ENCODE measurements around the gene AQP7.
"Not testable (repeated sequence)": the region's sequence is repeated elsewhere in the genome, so short reads cannot be mapped to it uniquely, and the experiment has no call there.

The AQP7 gene

DNA sequence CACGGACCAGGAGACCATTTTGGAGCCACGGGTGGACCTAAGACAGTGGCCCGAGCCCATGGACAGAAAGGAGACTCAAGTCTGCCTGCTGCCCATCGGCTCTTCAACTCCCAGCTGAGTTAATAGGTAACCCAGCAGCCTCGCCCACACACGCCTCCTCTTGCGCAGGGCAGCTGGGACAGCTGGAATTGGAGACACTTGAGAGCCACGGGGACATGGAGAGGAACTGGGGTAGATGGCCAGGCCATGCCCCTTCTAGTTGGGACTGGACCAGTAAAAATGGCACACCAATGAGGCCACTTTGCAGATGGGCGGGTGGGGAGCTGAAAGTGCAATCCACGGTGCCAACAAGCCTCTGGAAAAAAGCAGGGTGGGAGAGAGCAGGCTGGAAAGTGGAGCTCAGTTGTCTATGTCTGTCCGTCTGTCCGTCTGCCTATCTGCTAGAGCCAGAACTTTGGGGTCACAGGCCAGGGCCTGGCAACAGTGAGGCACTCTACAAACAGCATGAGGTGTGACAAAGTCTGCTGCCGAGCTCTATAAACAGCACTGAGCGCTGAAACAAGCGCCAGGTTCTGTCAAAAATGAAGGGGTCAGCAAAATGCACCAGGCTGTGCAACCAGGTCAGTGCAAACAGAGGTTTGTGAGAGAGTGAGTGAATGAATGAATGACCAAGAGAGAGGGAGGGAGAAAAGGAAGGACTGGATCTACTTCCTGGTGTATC lies 7.0 kb downstream of the AQP7 start:
- DNase-seq (ENCODE audit: low read depth) = not testable (repeated sequence)

DNA sequence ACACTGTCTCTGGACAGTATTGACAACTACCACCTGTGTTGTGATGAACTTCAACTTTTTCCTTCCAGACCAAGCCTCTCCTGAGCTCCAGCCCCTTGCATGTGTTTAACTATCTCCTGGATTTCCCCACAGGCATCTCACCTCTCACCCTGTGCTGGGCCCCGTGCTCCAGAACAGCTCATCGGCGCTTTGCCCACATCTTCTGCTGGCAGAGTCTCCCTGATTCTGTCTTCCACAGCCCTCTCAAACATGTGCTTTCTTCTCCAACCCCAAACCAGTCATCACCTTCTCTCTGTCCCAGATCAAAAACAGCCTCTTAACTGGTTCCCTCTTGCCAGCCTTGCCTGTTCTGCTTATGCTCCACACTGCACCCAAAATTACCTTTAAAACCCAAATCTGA lies 8.4 kb downstream of the AQP7 start:
- DNase-seq (ENCODE audit: low read depth) = not testable (repeated sequence)

DNA sequence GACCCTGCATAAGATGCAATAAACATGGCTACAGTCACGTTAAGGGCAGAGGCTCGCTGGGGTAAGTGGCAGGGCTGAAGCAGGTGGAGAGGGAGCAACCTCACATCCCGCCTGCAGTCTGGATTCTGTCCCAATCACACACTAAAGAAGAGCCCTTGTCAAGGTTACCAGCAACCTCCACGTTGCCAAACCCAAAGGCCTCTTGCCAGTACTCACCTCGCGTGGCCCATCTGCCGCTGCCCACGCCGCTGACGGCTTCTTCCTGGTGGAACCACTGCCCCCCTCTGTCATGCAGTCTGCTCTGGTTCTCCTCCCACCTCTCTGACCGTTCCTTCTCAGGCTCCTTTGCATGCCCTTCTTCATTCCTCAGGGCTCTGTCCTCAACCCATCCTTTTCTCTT lies 8.8 kb downstream of the AQP7 start:
- DNase-seq (ENCODE audit: low read depth) = no peak

DNA sequence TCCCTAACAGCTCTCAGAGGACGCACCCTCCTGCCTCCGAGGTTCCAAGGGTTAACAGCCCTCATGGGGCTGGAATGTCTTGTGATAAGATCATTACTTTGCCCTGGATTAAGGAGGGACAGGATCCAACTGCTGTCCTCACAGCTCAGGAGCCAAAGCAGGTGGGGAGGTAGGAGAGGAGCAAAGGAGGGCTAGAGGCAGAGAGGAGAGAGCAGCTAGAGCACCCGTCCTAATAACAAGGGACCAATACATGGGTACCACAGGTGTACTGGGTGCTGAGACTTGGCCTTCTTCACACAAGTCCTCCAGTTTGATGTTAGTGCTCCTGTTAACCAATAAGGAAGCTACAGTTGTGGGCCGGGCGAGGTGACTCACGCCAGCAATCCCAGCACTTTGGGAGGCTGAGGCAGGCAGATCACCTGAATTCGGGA lies 9.8 kb downstream of the AQP7 start:
- not testable (repeated sequence) for DNase-seq (ENCODE audit: low read depth)

DNA sequence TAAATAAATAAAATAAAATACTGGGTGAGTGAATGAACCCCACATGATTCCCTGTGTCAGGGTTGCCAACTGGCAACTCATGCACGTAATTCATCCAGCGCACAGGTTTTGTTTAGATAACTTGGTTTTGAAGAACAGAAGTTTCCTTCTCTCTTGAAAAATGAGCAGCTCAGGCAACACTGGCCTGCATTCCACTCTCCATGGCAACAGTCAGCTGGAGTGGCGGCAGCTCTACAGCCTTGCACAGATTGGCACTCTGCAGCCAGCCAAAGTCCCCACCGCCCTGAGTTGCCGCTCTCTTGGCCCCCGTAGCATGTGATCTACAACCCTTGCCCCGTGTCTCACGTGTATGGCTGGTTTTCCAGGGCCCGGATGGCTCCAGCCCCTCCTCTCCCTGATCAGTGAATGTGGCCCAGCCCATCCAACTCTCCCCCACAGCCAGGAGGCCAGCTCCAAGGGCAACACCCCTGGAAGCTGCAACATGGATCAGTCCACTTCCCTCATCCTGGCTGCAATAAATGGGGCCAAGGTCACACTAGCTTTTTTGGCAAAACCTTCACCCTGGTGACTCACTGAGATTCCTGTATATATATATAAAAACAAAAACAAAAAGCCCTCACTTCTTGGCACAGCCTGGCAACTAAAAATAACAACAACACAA lies 11.1 kb downstream of the AQP7 start:
- DNase-seq (ENCODE audit: low read depth) = peak; percentile 92

DNA sequence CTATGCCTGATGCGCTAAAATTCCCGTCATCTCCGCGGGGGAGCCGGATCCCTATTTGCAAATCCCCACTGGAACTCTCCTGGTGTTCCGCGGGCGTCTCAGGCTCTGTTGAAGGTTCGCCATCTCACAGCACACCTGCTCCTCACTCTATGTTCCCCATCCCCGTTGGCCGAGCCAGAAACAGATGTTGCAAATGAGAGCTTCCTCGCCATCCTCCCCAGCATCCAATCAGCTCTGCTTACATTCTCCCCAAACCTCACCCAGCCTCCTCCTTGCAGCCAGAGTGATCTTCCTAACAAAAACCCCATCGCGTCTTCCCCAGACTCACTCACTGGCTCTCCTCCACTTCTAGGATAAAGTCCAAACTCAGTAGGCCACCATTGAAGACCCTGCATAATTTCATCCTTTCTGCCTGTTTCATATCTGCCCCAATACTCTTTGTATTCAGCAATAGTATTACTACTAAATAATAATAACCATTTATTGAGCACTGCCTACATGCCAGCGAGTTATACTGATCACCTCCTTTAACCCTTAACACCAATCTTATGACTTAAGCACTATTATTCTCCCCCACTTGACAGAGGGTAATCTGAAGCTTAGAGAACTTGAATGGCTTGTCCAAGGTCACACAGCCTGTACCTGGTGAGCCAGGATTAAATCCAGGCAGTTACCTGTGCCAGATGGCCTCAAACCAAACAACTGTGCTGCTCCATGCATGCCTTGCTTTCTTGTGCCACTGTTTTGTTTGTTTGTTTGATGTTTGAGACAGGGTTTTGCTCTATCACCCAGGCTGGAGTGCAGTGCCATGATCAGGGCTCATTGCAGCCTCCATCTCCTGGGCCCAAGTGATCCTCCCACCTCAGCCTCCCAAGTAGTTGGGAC lies 14.0 kb downstream of the AQP7 start:
- DNase-seq (ENCODE audit: low read depth) = no peak

DNA sequence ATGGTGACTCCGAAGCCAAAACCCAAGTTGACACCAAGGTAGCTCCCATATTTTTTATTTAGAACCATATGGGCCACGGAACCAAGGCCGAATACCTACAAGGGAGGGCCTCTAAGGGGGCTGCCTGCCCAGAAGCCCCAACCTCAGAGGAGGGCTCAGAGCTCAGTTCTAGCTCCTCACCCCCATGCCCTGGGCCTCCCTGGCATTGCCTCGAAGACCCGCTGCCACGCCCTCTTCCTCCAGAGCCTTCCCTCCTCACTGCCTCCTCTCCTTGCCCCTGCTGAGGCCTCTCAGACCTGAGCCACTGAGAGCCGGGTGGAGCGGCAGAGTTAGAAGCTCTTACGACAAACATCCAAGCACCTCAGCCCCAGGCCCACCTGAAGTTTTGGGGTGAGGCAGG lies 15.4 kb downstream of the AQP7 start:
- DNase-seq (ENCODE audit: low read depth) = not testable (repeated sequence)

DNA sequence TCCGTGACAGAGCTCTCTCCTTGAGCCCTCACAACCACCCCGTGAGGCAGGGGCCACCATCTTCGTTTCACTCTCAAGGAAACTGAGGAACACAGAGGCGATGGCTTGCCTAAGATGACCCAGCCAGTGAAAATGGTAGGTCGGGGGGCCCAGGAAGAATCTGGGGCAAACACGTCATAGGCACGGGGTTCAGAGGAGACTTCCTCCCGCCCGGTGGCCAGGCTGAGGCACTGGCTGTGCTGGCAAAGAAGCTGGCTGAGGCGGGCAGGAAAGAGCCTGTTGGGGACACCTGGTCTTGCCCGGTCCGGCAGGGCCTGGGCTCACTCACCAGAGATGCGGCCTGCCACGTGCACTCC lies 15.7 kb downstream of the AQP7 start:
- not testable (repeated sequence) for DNase-seq (ENCODE audit: low read depth)

DNA sequence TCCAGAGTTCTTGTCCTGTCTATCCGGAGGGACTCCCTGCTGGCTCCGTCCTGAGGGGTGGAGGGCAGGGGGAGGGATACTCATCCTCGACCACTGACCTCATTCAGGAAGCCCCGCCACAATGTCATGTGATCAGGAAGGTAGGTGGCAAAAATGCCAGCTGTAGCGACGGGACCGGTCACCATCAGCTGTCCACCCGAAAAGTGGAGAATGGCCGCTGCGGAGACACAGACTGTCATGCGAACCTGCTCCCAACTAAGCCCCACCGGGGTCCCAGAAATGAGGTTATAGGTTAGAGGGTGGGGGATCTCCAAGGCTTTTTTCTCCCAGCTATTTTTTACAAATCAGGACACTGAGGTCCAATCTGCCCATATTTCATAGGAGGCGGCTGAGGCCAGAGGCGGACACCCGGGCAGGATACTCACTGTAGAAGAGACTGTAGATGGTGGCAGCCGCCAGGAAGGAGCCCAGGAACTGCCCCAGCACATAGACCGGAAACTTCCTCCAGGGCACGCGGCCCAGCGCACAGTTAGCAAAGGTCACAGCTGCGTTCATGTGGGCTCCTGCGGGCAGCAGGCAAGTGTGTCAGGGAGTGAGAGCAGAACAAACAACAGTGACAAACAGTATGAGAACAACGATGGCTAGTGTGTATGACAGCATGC lies 16.3 kb downstream of the AQP7 start:
- not testable (repeated sequence) for DNase-seq (ENCODE audit: low read depth)

DNA sequence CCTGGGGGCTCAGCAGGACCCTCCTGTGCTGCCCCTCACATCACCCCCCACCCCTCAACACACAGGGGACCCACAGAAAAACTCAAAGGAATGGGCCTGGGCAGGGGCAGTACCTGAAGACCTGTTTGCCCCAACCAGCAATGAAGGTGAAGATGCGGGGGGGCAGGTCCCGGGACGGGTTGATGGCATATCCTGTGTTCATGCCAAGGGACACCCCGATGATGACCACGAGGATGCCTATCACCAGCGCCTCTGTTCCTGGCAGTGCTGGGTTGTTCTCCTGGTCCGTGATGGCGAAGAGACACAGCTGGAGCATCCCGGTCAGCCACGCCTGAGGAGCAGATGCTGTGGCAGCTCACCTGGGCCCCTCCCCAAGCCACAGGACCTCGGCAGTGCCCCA lies 16.8 kb downstream of the AQP7 start:
- DNase-seq (ENCODE audit: low read depth) = not testable (repeated sequence)

DNA sequence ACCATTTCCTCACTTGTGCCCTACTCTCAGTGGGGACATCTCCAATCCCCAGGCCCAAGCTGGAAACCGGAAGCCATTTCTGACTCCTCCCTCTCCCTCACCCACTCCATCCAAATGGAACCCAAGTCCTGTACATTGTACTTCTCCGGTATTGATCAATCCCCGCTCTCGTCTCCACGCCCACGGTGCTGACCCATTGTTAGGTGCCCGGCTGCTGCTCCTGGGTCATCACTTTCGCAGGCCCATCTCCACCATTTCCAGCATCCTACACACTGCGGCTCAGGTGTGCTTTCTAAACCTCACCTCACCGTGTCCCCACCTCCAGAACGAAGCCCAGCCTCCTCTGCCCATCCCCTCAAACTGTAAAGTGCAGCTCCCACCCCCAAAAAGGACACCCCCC lies 19.0 kb downstream of the AQP7 start:
- DNase-seq (ENCODE audit: low read depth) = not testable (repeated sequence)

DNA sequence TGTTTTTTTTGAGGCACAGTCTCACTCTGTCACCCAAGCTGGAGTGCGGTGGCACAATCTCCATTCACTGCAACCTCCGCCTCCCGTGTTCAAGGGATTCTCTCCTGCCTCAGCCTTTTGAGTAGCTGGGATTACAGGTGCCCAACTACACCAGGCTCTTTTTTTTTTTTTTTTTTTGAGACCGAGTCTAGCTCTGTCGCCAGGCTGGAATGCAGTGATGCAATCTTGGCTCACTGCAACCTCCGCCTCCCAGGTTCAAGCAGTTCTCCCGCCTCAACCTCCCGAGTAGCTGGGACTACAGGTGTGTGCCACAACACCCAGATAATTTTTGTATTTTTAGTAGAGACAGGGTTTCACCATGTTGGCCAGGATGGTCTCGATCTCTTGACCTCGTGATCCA lies 20.0 kb downstream of the AQP7 start:
- not testable (repeated sequence) for DNase-seq (ENCODE audit: low read depth)

DNA sequence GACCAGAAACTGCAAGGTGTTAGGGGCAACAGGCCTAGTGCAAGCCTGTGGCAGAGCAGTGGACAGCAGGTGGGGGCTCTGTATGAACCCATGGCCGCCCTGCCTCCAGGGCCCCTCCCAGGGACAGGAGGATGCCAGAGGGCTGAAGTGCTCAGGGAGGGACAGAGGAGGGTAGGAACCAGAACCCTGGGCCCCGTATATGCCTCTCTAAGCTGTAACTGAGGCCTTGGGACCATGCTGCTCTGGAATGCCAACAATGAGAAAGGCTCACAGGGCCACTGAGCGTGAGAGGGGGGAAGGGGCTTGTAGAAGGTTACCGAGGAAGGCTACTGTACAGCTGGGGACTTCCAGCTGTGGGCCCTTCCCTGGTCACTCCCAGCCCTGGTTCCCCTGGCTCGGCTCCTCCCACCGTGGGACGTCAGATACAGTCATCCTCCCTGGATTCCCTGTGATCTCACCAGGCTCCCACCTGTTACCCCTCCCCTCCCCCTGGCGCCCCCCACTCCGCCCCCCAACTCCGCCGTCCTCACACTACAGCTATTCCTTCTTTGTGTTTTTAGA lies 21.1 kb downstream of the AQP7 start:
- DNase-seq (ENCODE audit: low read depth) = no peak

DNA sequence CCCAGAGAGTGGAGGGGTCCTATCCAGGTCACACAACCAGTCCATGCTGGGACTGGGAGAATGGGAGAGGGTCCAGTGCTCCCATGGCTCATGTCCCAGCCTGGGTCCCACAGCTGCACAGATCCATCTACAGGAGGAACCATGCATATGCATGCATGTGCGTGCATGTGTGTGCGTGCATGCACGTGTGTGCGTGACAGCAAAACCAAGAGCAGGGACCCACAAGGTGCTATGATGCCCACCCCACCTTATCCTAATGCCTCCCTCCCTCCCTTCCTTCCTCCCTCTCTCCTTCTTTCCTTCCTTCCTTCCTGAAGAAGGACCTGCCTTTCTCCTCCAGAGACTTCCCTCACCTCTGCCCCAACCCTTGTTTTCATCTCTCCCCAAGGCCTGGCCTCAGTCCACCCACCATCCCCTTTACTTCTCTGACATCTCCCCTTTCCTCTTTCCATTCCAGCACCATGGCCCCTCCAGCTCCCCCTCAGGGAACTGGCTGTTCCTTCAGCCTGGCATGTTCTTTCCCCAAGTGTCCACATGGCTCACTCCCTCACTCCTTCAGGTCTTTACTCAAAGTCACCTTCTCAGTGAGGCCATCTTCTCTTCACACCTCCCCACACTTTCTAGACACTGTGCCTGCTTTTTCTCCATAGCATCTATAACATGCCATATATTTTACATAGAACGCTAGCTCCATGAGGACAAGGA lies 21.8 kb downstream of the AQP7 start:
- no peak for DNase-seq (ENCODE audit: low read depth)

DNA sequence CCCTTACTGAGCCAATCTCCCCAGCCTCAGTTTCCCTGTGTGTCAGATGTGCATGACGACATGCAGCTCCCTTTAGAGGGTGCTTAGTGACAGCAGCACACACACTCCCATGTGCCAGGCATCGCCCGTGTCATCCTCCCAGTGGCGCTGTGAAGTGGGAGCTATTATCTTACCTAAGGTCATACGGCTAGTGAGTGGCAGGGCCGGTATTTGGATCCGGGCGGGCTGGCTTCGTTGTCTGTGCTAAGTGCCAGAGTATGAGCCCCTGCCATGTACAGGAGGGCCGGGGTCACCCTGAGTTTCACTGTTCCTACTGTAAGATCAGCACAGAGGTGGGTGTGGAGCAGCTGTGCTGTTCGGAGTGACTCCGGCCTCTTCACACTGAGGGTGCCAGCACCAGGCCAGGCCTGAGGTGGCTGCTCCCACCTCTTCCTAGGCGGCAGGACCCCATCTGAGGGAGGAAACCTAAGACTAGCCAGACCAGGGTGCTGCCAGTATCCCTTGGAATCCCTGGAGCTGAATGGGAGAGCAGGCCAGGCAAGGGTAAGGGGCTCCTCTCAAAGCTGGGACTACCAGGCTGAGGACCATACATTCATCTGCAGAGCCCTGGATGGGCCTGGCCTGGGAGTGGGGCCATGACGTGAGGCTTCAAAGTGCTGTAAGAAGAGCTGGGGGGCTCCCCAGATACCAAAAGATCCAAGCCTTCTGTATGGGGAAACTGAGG lies 22.5 kb downstream of the AQP7 start:
- DNase-seq (ENCODE audit: low read depth) = no peak

DNA sequence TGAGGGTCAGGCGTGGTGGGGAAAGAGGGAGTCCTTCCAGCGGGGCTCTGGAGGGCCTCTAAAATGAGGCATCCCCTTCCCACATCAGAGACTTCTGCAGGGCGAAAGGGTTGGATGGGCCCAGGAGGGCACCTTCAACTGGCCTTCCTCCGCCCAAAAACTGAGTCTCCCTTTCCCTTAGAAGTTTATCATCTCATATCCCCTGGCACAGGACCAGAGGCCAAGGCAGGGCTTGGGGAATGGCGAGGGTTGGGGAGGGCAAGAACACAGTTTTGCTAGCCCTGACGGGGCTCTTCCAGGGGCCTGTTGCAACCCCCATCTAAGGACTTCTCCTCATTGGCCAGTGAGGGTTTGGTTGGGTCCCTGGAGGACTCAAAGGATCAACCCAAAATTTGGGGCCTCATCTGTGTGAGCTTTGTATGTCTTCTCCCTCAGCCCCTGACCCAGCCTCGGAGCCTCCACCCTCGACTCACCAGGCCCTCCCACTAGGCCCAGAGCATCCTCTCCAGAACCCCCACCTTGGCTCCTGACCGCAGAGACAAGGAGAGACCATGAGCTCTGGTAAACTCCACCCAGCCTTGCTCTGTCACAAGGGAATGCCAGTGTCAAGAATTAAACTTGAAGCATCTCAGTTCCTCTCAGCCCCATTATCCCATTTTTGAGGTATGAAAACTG lies 24.1 kb downstream of the AQP7 start:
- DNase-seq (ENCODE audit: low read depth) = no peak

DNA sequence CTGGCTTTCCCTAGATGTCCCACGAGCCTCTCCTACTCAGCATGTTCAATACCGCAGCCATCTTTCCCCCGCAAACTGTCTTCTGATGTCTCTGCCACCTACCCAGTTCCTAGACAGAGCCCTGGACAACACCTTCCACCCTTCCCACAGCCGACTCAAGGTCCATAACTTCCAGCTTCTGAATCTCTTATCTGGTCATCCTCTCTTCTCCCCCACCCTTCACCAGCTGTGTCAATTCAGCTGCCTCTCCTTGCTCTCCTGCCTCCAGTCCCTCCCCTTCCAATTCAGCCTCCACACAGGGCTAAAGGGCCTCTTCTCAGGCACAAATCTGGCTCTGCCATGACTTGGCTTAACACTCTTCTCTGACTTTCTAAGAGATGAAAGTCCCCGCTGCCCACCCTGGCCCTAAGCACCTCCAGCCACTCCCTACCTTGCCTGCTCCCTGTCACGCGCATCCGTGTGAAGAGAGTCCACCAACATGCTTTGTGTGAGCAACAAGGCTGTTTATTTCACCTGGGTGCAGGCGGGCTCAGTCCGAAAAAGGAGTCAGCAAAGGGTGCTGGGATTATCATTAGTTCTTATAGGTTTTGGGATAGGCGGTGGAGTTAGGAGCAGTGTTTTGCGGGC lies 25.2 kb downstream of the AQP7 start:
- DNase-seq (ENCODE audit: low read depth) = no peak

DNA sequence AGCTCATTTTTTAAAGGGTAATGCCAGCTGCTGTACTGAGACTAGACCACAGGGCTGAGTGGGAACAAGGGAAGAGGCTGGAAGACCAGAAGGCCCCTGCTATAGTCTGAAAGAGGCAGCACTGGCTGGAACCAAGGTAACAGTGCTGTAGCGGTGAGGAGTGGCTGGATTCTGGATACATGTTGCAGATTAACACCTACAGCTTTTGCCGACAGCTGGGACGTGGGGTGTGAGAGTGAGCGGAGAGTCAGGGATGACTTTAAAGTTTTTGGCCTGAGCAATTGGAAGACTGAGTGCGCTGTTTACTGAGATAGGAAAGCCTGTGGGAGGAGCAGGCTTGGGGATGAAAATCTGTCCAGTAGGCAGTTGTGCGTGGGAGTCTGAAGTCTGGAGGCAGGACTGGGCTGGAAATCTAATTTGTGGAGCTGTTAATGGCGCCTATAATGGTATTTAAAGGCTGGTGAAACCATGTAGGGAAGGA lies 26.5 kb downstream of the AQP7 start:
- DNase-seq (ENCODE audit: low read depth) = no peak

DNA sequence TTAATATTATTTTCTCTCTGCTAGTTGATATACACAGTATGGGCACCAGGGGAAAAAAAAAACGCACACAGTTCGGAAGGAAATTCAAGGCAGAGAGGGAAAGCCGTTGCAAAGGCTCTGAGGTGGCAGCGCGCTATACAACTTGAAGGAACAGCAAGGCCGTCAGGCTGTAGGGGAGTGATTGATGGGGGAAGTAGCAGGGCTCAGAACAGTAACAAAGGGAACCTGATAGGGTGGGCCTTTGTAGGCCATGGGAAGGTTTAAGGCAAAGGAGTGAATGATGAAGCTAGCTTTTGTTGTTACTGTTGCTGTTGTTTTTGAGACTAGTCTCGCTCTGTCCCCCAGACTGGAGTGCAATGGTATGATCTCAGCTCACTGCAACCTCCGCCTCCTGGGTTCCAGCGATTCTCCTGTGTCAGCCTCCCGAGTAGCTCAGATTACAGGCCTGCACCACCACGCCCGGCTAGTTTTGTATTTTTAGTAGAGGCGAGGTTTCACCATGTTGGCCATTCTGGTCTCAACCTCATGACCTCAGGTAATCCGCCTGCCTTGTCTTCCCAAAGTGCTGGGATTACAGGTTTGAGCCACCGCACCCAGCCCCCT lies 27.0 kb downstream of the AQP7 start:
- no peak for DNase-seq (ENCODE audit: low read depth)
